GM12865 (cell line): ENCODE data around the gene SP2.

ENCODE experiments used
- DNase-seq: peaks from one replicate; pipeline ENCODE4 v3.0.0; 2010; ENCODE audit warnings: low read depth
- H3K4me3 ChIP-seq: 2 replicates; pipeline ENCODE4 v1.5.1; 2011; ENCODE audit warnings: mild to moderate bottlenecking, low read depth, low read length, control low read depth
- TF ChIP-seq, protein P1 (sequence below): IDR thresholded peaks from 2 replicates; pipeline ENCODE4 v1.5.1; 2011; ENCODE audit warnings: low read length, control low read depth, low read depth, inconsistent platforms; ENCODE audit not compliant: insufficient read depth; ENCODE audit errors: missing control alignments

SP2 gene

GRCh38 chr17:47871048-47871447 lies 25.0 kb upstream of the SP2 start:
- no peak overlapping the region for H3K4me3 ChIP-seq
- TF ChIP-seq, protein P1, sequence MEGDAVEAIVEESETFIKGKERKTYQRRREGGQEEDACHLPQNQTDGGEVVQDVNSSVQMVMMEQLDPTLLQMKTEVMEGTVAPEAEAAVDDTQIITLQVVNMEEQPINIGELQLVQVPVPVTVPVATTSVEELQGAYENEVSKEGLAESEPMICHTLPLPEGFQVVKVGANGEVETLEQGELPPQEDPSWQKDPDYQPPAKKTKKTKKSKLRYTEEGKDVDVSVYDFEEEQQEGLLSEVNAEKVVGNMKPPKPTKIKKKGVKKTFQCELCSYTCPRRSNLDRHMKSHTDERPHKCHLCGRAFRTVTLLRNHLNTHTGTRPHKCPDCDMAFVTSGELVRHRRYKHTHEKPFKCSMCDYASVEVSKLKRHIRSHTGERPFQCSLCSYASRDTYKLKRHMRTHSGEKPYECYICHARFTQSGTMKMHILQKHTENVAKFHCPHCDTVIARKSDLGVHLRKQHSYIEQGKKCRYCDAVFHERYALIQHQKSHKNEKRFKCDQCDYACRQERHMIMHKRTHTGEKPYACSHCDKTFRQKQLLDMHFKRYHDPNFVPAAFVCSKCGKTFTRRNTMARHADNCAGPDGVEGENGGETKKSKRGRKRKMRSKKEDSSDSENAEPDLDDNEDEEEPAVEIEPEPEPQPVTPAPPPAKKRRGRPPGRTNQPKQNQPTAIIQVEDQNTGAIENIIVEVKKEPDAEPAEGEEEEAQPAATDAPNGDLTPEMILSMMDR: no peak
- DNase-seq: no peak

- no peak for DNase-seq
- H3K4me3 ChIP-seq: no peak overlapping the region
- TF ChIP-seq, protein P1: no peak
Measured at GRCh38 chr17:47872019-47872650, 23.9 kb upstream of the SP2 start.

GRCh38 chr17:47872651-47873161 lies 23.3 kb upstream of the SP2 start:
- no peak overlapping the region for H3K4me3 ChIP-seq
- no peak for DNase-seq
- TF ChIP-seq, protein P1: no peak

DNA sequence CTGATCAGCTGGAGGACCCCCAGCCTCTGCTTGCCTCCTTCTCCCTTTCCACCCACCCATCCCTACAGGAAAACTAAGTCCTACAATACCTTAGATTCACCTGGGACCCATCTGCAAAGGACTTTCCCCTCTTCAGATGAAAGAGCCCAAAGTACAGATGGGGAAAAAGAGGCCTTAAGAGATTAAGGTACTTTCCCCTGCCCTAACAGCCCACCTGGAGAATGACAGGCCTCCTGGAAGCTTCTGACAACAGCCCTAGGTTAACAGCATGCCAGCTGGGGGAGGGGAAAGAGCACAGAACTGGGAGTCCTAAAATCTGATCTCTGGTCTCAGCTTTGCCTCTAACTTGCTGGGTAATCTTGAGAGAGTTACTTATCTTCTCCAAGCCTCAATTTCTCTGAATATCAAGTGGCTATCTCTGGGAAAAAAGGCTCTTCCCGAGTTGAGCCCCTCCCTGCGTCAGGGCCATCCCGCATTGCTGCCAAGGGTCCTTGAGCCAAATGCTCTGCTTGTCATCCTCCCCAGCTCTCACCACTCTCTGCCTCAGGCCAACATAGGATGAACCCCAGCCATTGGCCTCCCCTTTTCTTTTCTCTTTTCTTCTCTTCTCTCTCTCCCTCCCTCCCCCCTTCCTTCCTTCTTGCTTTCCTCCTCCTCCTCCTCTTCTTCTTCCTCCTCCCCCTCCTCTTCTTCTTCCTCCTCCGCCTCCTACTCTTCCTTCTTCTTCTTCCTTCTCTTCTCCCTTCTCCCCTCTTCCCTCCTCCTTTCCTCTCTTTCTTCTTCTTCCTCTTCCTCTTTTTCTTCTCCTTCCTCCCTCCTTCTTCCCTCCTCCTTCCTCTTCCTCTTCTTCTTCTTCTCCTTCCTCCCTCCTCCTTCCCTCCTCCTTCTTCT lies 22.6 kb upstream of the SP2 start:
- no peak overlapping the region for H3K4me3 ChIP-seq
- DNase-seq: no peak
- TF ChIP-seq, protein P1: no peak

DNA sequence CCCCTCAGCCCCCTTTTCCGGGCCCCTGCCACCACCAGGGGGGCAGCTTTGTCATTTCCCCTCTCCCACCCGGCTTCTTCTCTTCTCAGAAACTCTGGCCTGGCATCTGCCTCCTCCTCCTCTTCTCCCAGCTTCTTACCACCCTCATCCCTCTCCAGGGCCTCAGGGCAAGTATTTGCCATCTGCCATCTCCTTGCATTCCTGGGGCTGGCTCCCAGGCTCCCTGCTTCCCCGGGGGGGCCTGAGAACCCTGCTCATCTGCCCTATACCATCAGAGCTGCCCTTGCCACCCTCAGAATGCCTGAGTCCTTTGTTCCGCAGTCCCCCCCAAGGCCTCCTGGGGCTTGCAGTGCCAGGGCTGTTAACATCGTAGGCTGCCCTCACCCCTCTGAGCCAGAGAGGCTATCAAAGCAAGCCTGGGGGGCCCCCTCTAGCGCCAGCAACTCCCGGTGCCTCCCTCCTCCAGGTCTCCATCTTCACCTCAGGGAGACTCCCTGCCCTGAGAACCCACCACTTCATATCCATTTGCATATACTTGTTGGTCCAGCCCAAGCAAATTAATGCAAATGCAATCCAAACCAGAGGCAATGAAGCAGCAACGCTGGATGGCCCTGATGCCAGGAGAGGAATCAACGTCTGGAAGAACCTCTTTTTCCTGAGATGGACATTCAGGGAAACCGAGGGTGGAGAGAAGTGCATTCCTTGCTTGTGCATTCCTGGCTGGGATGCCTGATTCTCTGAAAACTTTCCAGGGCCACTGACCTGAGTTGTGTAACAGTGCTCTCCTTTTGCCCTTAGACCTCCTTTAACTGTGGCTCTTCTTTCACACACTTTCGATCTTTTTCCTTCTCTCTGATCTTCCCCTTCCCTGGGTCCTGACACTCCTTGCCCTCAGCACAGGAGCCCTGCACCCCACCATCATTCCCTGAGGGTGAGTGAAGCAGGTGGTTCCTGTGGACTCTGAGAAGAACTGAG lies 20.7 kb upstream of the SP2 start:
- no peak overlapping the region for H3K4me3 ChIP-seq
- no peak for DNase-seq
- TF ChIP-seq, protein P1: no peak

- H3K4me3 ChIP-seq: no peak overlapping the region
- DNase-seq: no peak
- TF ChIP-seq, protein P1: no peak
Measured at GRCh38 chr17:47877368-47878034, 18.5 kb upstream of the SP2 start.
